Peyer's patch (tissue), 4 donors: ENCODE measurements around the gene HOMER1. TPM values are rescaled to one million over a fixed set of nuclear protein-coding genes. Genes with fewer than 3 reads are reported as not detected.

Experiments used
- DNase-seq, 3 donors: peaks; one replicate each; pipeline ENCODE4 v3.0.0-alpha.2; 2017 to 2019
- H3K27ac ChIP-seq, 4 donors: fragments of 200-600 bp; sonication (generic); one replicate each; pipeline ENCODE4 v1.5.1; 2016 to 2019
- H3K27me3 ChIP-seq, 2 donors: fragments of 200-600 bp; sonication (generic); one replicate each; pipeline ENCODE4 v1.5.1; 2019
- H3K36me3 ChIP-seq, 3 donors: fragments of 200-600 bp; sonication (generic); one replicate each; pipeline ENCODE4 v1.5.1; 2016 to 2019
- H3K4me1 ChIP-seq, 4 donors: fragments of 200-600 bp; sonication (generic); one replicate each; pipeline ENCODE4 v1.5.1; 2016 to 2019
- H3K4me3 ChIP-seq, 4 donors: fragments of 200-600 bp; sonication (generic); 1 replicate in 3 of 4; 2 replicates in 1 of 4; pipeline ENCODE4 v1.5.1; 2016 to 2019; ENCODE audit warnings: mild to moderate bottlenecking in 1 of 4
- H3K9me3 ChIP-seq, 4 donors: fragments of 200-600 bp; sonication (generic); one replicate each; pipeline ENCODE4 v1.5.1; 2016 to 2019; ENCODE audit warnings: mild to moderate bottlenecking in 1 of 4
- CTCF ChIP-seq, 6 experiments: fragments of 450-650 bp in 4 of 6; fragments of 200-600 bp in 2 of 6; sonication (generic) in 1 of 6; IDR thresholded peaks; one replicate each; pipeline ENCODE4 v1.5.1; 2017 to 2019; ENCODE audit warnings: antibody characterized with exemption in 6 of 6, mild to moderate bottlenecking in 3 of 6, moderate library complexity in 1 of 6
- POLR2A ChIP-seq, 2 donors: fragments of 450-650 bp; IDR thresholded peaks; one replicate each; pipeline ENCODE4 v1.5.1; 2017; ENCODE audit warnings: antibody characterized with exemption in 2 of 2, mild to moderate bottlenecking in 2 of 2, moderate library complexity in 2 of 2
- total RNA-seq, 4 donors: library from RNA; depleted of rRNA; stranded (reverse); fragments of >200 nt; gene quantifications; one replicate each; pipeline ENCODE4 v1.1.0, GENCODE V29; 2016

The HOMER1 gene
- total RNA-seq, 4 donors from 2014 or later: 1.0 to 23.1 (median 1.6) TPM

- no peaks in the 10 kb centered on the region for H3K36me3 ChIP-seq
- no peak overlapping the region for H3K4me3 ChIP-seq
- H3K4me1 ChIP-seq: no peaks in the 10 kb centered on the region
- no peaks in the 10 kb centered on the region for H3K27me3 ChIP-seq
- H3K27ac ChIP-seq: no peak overlapping the region
- no peak for TF ChIP-seq CTCF (IDR thresholded peaks at IDR 0.05)
- no peak for TF ChIP-seq POLR2A (IDR thresholded peaks at IDR 0.05)
- H3K9me3 ChIP-seq: no peaks in the 10 kb centered on the region
- no peak for DNase-seq
Observed at GRCh38 chr5:79555418-79555817, 41.5 kb upstream of the HOMER1 start.

- H3K27ac ChIP-seq: no peak overlapping the region
- H3K27me3 ChIP-seq: no peaks in the 10 kb centered on the region
- DNase-seq: no peak
- TF ChIP-seq POLR2A (IDR thresholded peaks at IDR 0.05) (no peak), CTCF (IDR thresholded peaks at IDR 0.05) (no peak)
- H3K36me3 ChIP-seq: no peaks in the 10 kb centered on the region
- no peaks in the 10 kb centered on the region for H3K4me1 ChIP-seq
- no peaks in the 10 kb centered on the region for H3K9me3 ChIP-seq
- H3K4me3 ChIP-seq: no peak overlapping the region
Observed at GRCh38 chr5:79552984-79553383, 39.0 kb upstream of the HOMER1 start.

GRCh38 chr5:79547982-79548381, 34.0 kb upstream of the HOMER1 start:
- Histone ChIP-seq H3K4me3 (no peak overlapping the region), H3K27me3 (no peaks in the 10 kb centered on the region), H3K36me3 (no peaks in the 10 kb centered on the region), H3K9me3 (no peaks in the 10 kb centered on the region), H3K27ac (no peak overlapping the region), H3K4me1 (no peaks in the 10 kb centered on the region)
- no peak for DNase-seq
- TF ChIP-seq CTCF (IDR thresholded peaks at IDR 0.05) (no peak), POLR2A (IDR thresholded peaks at IDR 0.05) (no peak)

- H3K9me3 ChIP-seq: no peaks in the 10 kb centered on the region
- DNase-seq: no peak
- no peaks in the 10 kb centered on the region for H3K4me1 ChIP-seq
- no peak overlapping the region for H3K4me3 ChIP-seq
- no peak for TF ChIP-seq CTCF (IDR thresholded peaks at IDR 0.05)
- no peak for TF ChIP-seq POLR2A (IDR thresholded peaks at IDR 0.05)
- H3K36me3 ChIP-seq: no peaks in the 10 kb centered on the region
- H3K27ac ChIP-seq: no peak overlapping the region
- H3K27me3 ChIP-seq: no peaks in the 10 kb centered on the region
Observed at GRCh38 chr5:79547429-79547822, 33.5 kb upstream of the HOMER1 start.

- DNase-seq: no peak
- no peak overlapping the region for H3K27ac ChIP-seq
Observed at GRCh38 chr5:79546782-79547428, 33.0 kb upstream of the HOMER1 start.

More at GRCh38 chr5:79546782-79547428, 33.0 kb upstream of the HOMER1 start:
- no peak for TF ChIP-seq POLR2A (IDR thresholded peaks at IDR 0.05)
- TF ChIP-seq CTCF (IDR thresholded peaks at IDR 0.05): no peak
- Histone ChIP-seq H3K4me1 (no peaks in the 10 kb centered on the region), H3K36me3 (no peaks in the 10 kb centered on the region), H3K4me3 (no peak overlapping the region), H3K9me3 (no peaks in the 10 kb centered on the region), H3K27me3 (no peaks in the 10 kb centered on the region)
